Measurements from ENCODE around the gene POC1A.

- TF ChIP-seq MYC (IDR thresholded peaks at IDR 0.05; ENCODE audit: low read depth, low read length) (no peak), CTCF (IDR thresholded peaks at IDR 0.05; ENCODE audit: extremely low read depth in 1 of 2, insufficient read depth in 1 of 2, low read depth in 1 of 2, low read length in 2 of 2) (no peak), MAX (IDR thresholded peaks at IDR 0.05; ENCODE audit: insufficient read depth, insufficient read length) (no peak), POLR2A (IDR thresholded peaks at IDR 0.05; ENCODE audit: low read depth, low read length) (no peak), EZH2 (IDR thresholded peaks at IDR 0.05; ENCODE audit: borderline replicate concordance, low read depth, low read length, severe bottlenecking) (no peak), POLR2AphosphoS5 (IDR thresholded peaks at IDR 0.05; ENCODE audit: insufficient read depth, low read depth, low read length) (no peak), JUN (IDR thresholded peaks at IDR 0.05; ENCODE audit: borderline replicate concordance, insufficient read depth, insufficient read length, low read depth) (no peak), FOS (IDR thresholded peaks at IDR 0.05; ENCODE audit: borderline replicate concordance, insufficient read depth, low read length) (no peak)
Measured at GRCh38 chr3:52162250-52162872, 8.1 kb upstream of the POC1A start.

Data from endothelial cell of umbilical vein (primary cell).